Breast epithelium (tissue), 3 donors: ENCODE measurements around the gene TMEM169.

Source experiments
- CTCF ChIP-seq, 3 donors: fragments of 450-650 bp; IDR thresholded peaks; one replicate each; pipeline ENCODE4 v1.5.1; 2016 to 2017; ENCODE audit warnings: antibody characterized with exemption in 3 of 3, mild to moderate bottlenecking in 3 of 3, moderate library complexity in 3 of 3
- POLR2A ChIP-seq: fragments of 450-650 bp; IDR thresholded peaks from one replicate; pipeline ENCODE4 v1.6.1; 2016; ENCODE audit warnings: antibody characterized with exemption, mild to moderate bottlenecking, moderate library complexity
- POLR2AphosphoS5 ChIP-seq, 3 donors: sonication (generic); formaldehyde crosslinking; IDR thresholded peaks; one replicate each; pipeline ENCODE4 v1.6.1; 2017; ENCODE audit warnings: antibody characterized with exemption in 3 of 3

DNA sequence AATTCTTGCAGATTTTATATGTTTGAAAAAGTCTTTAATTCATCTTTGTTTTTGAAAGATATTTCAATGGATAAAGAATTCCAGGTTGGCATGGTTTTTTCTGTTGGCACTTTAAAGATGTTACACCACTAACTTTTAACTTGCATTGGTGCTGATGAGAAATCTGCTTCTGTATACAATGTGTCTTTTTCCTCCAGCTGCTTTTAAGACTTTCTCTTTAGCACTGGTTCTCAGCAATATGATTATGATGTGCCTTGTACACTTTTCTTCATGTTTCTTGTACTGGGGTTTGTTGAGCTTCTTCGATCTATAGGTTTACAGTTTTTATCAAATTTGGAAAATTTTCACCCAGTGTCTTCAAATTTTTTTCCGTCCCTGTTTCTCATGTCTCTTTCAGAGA, 29.3 kb upstream of the TMEM169 start:
- TF ChIP-seq CTCF (IDR thresholded peaks at IDR 0.05) (no peak), POLR2AphosphoS5 (IDR thresholded peaks at IDR 0.05) (no peak), POLR2A (no peak)
